ENCODE data around the gene ATP5MC3.
"Not testable (repeated sequence)": the region's sequence is repeated elsewhere in the genome, so short reads cannot be mapped to it uniquely, and the experiment has no call there.

ATP5MC3 gene

DNA sequence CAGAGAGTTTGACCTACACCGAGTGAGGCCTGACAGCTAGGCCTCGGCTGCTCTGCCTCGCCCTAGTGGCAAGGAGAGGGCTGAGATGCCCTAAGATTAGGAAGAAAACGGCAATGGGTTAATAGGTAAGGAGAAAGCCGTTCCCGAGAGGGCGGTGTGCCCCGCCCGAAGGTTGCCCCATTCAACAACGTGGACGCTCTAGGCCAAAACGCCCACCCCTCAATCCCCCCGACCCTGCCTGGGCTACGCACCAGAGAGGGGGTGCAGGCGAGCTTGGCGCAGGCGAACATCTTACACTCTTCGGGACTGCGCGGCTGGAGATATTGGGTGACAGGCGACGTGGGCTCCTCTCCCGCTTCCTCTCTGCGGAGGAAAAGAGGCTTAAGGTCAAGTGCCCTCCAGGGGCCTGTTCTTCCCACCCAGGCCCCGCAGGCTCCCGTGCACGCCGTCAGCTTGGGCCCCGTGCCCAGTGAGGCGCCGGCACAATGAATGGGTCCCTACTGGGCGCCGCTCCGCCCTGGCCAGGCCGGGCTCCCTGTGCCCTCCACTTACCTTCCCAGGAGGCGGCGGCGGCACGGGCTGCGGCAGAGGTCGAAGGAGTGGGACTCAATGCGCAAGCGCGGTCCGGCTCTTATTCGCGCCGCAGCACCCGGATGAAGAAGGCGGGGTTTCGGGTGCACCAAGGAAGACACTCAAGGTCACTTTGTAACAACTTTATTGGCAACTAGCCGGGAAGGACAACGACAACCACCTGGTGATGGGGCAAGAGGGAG, at the start of gene ATP5MC3:
ATP5MC3 (minus strand) TSS at position 607 of the 773 bp plus-strand sequence; CDS start at position 290, 317 bp downstream.
- peak; percentile 100 for DNase-seq

DNA sequence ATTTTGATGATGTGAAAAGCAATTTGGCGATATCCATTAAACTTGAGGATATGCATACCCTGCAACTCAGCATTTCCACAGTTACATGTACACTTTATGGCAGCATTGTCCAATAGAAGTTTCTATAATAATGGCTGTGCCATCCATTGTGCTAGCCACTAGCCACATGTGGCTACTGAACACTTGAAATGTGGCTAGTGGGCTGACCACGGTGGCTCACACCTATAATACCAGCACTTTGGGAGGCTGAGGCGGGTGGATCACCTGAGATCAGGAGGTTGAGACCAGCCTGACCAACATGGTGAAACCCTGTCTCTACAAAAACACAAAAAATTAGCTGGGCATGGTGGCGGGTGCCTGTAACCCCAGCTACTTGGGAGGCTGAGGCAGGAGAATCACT, 47.1 kb upstream of the ATP5MC3 start:
- not testable (repeated sequence) for DNase-seq

DNA sequence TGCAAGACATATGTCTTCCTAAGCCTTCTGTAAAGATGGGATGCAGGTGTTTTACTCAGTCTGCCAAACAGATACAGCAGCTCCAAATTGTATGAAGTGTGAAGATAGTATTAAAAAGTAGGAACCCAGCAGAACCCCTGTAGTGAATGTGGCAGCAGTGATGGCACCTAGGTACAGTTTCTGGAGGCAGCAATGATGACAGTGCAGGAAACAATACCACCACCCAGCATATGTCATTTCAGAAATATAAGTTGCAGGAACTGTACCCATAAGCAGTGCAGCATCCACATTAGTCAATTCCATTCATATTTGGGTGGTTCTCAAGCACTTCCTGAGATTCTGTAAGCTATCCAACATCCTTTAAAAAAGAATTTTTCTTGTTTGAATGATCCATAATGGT, 46.7 kb upstream of the ATP5MC3 start:
- no peak for DNase-seq

DNA sequence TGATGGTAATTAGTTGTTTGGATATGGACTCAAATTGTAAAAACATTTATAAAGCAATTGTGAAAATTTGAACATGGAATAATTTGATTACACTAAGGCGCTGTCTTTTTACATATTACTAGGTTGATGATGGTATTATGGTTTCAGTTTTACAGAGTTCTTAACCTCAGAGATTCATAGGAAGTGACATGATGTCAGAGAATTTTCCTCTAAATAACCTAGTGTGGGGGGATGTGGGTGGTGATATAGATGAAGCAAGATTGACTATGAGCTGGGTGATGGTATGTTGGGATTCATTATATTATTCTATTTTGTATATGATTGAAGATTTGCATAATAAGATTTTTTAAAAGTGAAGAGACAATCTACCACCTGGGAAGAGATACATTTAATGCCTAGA, 45.9 kb upstream of the ATP5MC3 start:
- no peak for DNase-seq

DNA sequence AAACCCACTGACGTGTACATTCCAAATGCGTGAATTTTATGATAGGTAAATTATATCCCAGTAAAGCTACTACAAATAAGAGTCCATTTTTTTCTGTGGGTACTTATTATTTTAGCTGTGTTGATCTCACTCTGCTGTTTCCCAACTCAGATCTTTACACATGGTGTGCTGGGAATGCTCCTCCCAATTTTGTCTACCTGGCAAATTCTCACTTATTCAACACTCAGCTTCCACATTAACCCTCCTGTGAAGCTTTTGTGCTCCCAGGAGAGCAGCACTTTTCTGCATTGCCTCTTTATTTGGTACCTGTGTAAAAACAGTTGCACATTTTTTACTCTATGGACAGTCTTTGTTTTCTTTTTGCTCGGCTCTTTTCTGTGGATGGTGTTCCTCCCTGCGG, 38.6 kb upstream of the ATP5MC3 start:
- no peak for DNase-seq

DNA sequence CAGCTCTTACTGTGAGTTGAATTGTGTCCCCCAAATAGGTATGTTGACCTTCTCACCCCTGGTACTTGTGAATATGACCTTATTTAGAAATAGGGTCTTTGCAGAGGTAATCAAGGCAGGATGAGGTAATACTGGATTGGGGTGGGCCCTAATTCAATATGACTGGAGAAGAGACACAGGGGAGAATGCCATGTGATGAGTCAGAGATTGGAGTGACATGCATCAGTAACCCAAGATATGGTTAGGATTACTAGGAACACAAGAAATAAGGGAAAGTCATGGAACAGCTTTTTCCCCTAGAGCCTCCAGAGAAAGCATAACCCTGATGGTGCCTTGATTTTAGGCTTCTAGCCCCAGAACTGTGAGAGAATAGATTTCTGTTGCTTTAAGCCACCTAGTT, 37.0 kb upstream of the ATP5MC3 start:
- DNase-seq, result no peak

DNA sequence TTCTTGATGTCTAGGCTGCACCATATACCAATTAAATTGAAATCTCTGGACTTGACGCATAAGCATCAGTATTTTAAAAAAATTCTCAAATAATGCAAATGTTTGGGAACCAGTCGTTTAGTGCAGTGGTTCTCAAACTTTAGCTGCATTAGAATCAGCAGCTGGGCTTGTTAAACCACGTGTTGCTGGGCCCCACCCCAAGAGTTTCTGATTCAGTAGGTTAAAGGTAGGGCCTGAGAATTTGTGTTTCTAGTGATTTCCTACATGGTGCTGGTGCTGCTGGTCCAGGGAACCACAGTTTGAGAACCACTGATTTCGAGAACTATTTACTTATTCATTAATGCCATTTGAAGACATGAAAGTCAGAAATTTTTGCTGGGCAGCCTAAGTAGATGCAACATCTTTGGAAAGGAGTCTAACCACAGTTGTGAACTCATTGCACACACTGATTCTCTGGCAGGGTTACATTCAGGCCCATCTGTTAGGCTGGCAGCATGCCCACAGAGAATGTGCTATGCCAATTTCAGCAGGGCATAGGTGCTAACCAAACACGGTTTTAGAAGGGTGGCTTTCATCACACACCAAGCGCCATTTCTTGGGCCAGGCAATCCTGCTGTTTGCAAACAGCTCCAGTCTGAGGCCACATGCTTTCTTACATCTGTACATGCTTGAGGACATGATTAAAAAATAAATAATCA, 26.4 kb upstream of the ATP5MC3 start:
- DNase-seq, result no peak

DNA sequence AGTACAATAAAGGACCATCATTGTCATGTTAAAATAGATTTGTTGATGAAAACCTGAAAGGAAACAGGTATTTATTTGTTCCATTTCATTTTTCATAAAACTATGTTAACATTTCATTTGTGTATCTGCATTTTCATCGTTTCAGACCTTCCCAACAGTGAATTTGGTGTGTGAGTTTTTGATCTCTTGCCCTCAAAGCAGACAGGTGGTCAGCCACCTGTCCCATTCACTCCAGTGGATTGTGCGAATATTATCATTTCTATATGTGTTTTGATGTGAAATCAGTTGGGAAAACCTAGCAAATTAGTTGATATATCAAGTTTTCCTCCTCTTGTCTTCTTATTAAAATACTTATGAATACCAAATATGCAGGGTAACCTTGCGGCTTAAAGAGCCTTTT, 25.4 kb upstream of the ATP5MC3 start:
- DNase-seq, result no peak

DNA sequence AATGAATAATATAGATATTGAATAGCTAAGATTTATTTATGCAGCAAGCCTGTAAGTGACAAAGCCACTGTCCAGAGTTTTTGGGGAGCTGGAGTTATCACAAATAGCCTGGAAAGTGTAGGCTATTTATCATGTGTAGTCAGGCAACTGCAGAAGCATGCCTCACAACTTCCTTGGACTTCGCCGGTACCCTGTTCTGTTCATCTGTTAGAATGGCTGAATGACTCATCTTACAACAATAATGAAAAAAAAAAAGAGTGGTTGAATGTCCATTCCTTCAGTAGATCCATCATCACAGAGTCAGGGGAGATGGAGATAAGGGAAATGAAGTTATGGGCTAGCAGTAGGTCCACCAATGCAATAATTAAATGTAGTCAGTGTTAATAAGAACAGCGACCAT, 24.0 kb upstream of the ATP5MC3 start:
- no peak for DNase-seq

DNA sequence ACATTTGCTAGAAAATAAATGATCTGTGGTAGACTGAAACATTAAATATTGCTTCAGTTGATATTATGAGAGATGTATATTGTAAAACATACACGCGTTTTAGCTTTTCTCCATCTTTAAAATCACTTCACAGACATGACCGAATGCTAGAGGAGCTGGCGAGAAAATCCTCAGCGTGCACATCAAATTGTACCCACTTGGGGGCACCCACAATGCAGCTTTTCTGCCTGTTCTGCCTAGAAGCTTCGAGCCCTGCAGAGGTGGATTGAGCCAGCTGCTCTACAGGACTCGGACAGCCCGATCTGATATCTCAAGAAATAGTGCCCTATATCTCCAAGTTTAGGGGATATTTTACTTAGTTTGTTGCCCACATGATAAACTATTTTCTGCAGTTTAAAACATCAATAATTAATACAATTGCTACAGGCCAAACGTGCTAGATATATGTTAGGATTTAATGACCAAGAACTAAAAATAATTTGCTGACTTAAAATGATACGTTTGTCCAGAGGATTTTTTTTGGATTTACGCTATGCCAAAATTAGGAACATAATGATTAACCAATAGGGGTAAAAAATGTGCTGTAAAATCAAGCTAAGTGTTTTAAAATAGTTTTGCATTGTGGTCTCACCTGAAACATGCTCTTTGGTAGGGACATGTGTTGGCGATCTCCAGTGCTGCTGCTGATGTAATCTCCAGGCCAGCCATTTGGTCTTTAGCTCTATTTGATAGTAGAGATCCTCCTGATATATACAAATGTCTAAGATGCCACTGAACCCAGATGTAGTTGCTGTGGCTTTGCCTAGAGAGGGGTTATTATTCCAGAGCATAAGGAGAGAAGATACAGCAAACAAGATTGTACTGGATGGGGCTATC, 22.3 kb upstream of the ATP5MC3 start:
- DNase-seq, result peak; percentile 85

DNA sequence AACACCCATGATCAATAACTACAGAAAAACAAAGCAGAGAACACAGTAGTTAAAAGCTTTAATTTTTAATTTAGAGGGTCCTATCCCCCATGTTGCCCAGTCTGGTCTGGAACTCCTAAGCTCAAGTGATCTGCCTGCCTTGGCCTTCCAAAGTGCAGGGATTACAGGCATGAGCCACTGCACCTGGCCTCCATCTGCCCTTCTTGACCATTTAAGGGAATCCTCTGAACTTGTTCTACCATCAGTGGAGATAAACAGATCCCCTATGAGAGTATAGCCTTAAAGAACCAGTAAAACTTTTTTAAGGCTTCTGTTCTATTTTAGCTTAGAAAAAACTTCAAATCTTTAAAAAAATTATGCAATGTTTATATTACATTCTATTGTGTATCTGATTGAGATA, 13.5 kb upstream of the ATP5MC3 start:
- peak; percentile 13 for DNase-seq

DNA sequence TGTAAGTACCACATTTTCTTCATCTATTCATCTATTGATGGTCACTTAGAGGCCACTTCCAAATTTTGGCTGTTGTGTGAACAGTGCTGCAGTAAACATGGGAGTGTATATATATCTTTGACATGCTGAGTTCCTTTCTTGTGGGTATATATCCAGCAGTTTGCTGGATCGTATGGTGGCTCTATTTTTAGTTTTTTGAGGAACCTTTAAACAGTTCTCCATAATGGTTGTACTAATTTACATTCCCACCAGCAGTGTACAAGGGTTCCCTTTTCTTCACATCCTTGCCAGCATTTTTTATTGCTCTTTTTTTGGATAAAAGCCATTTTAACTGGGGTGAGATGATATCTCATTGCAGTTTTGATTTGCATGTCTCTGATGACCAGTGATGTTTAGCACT, 7.3 kb upstream of the ATP5MC3 start:
- DNase-seq, result no peak

DNA sequence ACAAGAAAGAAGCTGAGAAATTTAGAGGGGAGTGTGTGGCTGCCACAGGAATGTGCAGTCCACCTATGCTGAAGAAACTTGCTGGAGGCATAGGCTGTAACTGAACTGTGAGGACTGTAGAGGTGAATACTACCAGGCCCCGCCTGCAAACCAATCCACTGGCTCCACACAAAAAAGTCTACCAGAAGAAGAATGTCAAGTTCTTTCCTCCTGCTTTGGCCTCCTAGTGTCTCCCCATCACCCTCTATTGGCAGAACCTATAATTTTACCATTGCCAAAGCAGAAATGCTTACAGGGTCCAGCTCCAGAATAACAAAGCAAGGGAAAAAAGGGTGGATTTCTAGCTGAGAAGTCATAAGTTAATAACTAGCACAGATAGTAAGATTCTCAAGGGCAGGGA, 5.9 kb upstream of the ATP5MC3 start:
- no peak for DNase-seq

DNA sequence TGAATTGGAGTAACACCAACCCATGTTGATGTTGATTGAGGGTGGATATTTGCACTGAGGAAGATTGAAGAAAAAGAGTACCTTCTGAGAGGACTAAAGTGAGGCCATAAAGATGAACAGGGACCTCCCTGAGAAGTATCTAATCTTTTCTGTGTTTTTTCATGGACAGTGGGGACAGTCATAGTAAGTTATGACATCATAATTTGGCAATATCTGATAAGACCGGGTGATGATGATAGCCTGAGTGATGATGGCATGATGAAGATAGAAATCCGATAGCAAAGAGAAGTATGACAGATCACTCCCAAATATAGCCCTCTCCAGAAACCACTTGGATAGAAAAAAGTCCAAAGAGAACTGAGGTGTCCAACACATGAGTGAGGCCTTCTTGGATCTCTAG, 2.2 kb upstream of the ATP5MC3 start:
- DNase-seq, result no peak

DNA sequence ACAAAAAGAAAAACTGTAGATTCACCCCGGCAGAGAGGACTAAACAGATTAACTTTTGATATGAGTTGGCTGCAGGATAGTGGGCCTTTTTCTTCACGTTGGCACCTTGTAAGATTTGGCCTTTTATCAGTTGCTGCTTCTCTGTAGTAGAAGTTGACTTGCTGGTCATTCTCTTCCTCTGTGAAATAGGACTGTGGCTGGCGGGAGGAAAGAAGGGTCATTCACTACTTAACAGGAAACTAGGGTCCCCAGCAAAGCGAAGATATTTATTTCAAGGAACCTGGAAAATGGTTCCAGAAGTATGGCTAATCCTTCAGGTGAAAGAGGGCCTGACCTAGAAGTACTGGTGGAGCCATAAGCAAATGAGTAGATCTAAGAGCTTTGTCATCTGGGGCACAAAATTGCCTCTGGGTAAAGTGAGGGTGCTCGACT, 383 bp upstream of the ATP5MC3 start:
- DNase-seq, result peak; percentile 54

DNA sequence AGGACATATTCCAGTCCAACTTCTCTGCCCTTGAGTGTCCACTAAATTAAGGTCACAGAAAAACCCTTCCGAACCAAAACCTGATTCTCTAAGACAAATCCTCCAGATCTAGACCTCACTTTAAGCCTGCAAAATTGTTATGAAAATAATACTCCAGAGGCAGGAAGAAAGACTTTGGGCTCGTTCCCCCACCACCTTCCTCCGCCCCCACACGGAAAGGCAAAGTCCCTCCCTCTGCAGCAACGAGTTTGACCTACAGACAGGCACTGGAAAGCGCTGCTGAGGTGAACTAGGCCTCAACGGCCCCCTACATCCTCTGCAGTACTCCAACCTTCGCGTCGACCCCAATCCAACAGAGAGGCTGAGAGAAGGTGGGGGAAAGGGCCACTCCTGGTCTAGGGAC, 808 bp downstream of the ATP5MC3 start:
- DNase-seq, result peak; percentile 40

DNA sequence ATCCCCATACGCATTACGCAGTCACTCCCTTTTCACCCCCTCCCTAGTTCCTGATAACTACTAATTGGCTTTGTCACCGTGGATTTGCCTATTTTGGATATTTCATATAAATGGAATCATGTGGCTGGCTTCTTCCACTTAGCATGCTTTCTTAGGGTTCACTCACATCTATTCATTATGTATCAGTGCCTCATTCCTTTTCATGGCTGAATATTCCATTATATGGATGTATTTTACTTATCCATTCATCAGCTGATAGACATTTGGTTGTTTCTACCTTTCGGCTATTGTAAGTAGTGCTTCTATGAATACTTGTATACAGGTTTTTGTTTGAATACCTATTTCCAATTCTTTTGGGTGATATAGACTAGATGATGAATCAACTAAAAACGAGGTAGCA, 4.9 kb downstream of the ATP5MC3 start:
- DNase-seq, result no peak

DNA sequence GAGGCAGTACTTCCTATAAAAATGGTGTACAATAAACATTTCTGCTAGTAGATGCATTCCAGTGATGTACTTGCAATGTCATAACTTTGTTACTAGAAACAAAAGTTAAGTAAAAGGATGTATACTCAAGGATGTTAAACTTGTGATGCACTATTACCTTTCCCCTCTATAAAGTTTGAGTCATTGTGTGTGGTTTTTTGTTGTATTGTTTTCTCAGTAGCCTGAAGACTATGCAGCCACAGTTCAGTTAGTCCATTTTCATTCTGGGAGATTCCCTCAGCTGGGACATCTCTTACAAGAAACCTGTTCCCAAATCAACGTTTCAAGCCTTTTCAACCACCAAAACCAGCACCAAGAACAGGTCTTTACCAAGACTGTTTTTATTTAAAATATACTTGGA, 5.6 kb downstream of the ATP5MC3 start:
- no peak for DNase-seq

DNA sequence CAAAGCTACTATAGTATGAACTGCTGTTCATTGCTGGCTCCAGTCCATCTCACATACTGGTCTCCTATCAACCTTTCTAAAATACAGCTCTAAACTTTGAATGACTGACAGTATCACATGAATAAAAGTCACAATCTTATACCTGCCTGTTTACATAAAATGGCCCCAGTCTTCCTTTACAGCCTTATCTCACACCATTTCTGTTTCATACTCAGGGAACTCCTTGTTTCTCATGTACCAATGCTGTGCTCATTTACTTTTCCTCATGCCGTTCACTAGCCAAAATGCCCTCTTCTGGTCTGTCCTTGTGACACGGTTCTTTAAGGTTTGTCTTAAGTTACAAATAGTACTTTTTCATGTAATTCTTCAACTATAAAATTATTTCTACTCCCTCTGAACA, 6.2 kb downstream of the ATP5MC3 start:
- no peak for DNase-seq

DNA sequence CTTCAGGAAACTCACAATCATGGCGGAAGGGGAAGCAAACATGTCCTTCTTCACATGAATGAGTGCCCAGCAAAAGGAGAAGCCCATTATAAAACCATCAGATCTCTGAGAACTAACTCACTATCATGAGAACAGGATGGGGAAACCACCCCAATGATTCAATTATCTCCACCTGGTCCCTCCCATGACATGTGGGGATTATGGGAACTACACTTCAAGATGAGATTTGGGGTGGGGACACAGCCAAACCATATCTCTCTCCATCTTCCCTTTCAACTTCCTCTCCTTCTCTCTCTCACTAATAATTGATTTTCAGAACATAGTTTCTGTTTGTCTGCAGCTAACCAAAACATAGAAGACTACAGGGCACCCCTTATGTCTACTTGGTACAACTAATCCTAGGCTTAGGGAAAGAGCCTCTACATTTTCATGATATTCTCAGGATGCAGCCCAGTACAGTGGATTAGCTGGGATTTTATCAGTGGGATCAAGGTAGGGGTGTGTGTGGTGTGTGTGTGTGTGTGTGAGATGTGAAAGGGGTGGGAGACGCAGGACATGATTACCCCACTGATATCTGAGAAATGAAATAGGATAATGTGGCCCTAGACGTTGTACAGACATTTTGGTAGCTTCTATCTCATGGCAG, 10.7 kb downstream of the ATP5MC3 start:
- no peak for DNase-seq

DNA sequence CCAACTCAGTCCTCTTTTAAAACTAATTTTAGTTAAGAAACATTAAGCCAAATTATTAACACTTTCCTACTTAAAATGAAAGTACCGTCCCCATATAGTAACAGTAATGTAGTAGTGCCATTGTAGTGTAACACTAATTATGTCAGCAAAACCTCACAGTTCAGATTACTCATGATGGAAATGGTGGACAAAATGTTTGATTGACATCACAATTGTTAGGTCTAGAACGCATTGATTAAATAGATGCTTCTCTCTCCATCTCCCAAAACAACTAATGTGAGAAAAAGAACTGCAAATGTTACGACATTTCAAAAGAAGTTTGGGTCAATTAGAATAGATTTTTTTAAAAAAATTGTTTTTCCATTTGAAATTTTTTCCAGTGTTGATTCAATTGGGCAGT, 12.3 kb downstream of the ATP5MC3 start:
- DNase-seq, result no peak

DNA sequence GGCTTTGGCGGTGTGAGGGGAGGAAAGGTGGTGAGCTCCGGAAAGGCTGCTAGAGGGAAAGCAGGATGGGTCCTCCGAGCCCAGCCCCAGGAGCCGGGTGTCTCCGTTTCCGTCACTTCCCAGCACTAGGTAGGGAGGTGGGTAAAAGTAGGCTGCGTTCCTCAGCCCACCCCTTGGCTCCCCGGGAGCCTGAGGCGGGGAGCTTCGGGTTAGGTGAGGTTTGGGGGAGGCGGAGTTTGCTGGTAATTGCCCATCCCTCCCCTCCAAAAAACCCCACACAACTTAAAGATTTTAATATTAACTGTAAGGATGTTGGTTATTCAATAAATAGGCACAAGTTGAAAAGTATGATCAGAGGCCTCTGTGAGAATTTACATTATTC, 13.0 kb downstream of the ATP5MC3 start:
- DNase-seq, result no peak
